Adrenal gland (tissue), 12 donors: ENCODE measurements around the gene SPTBN2. TPM values are rescaled to one million over a fixed set of nuclear protein-coding genes. Genes with fewer than 3 reads are reported as not detected.

Experiments
- DNase-seq, 7 donors: peaks; one replicate each; pipeline ENCODE4 v3.0.0-alpha.2; 2019 to 2020
- H3K27ac ChIP-seq, 5 donors: fragments of 200-600 bp; sonication (generic) in 4 of 5; 1 replicate in 3 of 5; 2 replicates in 2 of 5; pipeline versions ENCODE4 v1.5.1 to v1.8.0; 2016 to 2020; ENCODE audit warnings: mild to moderate bottlenecking in 1 of 5
- H3K27me3 ChIP-seq: fragments of 200-600 bp; 2 replicates; pipeline ENCODE4 v1.8.0; 2021
- H3K36me3 ChIP-seq, 2 donors: fragments of 200-600 bp; replicated peaks in 1 of 2; 1 replicate in 1 of 2; 2 replicates in 1 of 2; pipeline versions ENCODE4 v1.5.1 to v1.8.0; 2018 to 2022
- H3K4me1 ChIP-seq, 2 donors: fragments of 200-600 bp; replicated peaks in 1 of 2; 1 replicate in 1 of 2; 2 replicates in 1 of 2; pipeline versions ENCODE4 v1.5.1 to v1.8.0; 2018 to 2021
- H3K4me3 ChIP-seq, 4 donors: fragments of 200-600 bp; sonication (generic) in 3 of 4; one replicate each; pipeline ENCODE4 v1.5.1; 2016 to 2018
- H3K9me3 ChIP-seq, 3 donors: fragments of 200-600 bp; sonication (generic) in 1 of 3; replicated peaks in 1 of 3; 1 replicate in 2 of 3; 2 replicates in 1 of 3; pipeline versions ENCODE4 v1.5.1 to v1.8.0; 2016 to 2021
- POLR2A ChIP-seq, 2 donors: fragments of 450-650 bp; IDR thresholded peaks; one replicate each; pipeline ENCODE4 v1.6.1; 2017; ENCODE audit warnings: antibody characterized with exemption in 2 of 2, mild to moderate bottlenecking in 2 of 2, moderate library complexity in 1 of 2
- WGBS, 4 donors: extraction: QIAGEN DNeasy Blood & Tissue Kit in 2 of 4; methylation state at CpG; one replicate each; pipeline versions ENCODE4 v1.1.5 to v1.1.7; 2013 to 2017; 5-methylcytosine and 5-hydroxymethylcytosine counted together
- intact Hi-C, 2 donors: fragments of 100-400 bp; cut with DNase I; formaldehyde crosslinking; loops; one replicate each; pipeline versions ENCODE4 v1.14.1 to v1.15.0; 2022 to 2023
- polyA plus RNA-seq, 3 donors: library from polyadenylated mRNA; stranded (reverse); fragments of 200-250 nt in 2 of 3; fragments of 350-450 nt in 1 of 3; fragmentation: Illumina TruSeq in 1 of 3; extraction: RNeasy Lipid Tissue Mini Kit (QIAGEN cat#74804) in 1 of 3; gene quantifications; one replicate each; pipeline ENCODE4 v1.2.3, GENCODE V29; 2013 to 2014
- total RNA-seq, 9 donors: library from RNA; depleted of rRNA in 4 of 9; stranded (reverse); fragments of >200 nt in 4 of 9; fragments of 120-200 nt in 1 of 9; fragmentation: NEBNext Ultra II Directional in 1 of 9; extraction: Animal tissue kit (Norgen Biotek cat#: 25700) in 1 of 9; gene quantifications; one replicate each; pipeline versions ENCODE4 v1.1.0 to v1.2.4, GENCODE V29; 2013 to 2023
- TF ChIP-seq, protein P1 (sequence below), 6 experiments: fragments of 450-650 bp in 4 of 6; fragments of 200-600 bp in 2 of 6; sonication (generic) in 1 of 6; IDR thresholded peaks; 1 replicate in 5 of 6; 2 replicates in 1 of 6; pipeline versions ENCODE4 v1.5.1 to v1.8.0; 2016 to 2021; ENCODE audit warnings: antibody characterized with exemption in 6 of 6, mild to moderate bottlenecking in 2 of 6, moderate library complexity in 1 of 6
- donor health status: healthy with polysubstance abuse.
- donor health status: Bipolar disorder and iron deficiency.
- donor health status: DM: yes; HTN: yes; CAD: no.
- donor health status: DM: no; HTN: no; CAD: no.
- donor health status: DM: no; HTN: no; CAD: no.
- donor health status: DM: yes; HTN: yes; CAD: no.

SPTBN2 gene
- total and polyA plus RNA-seq, 12 donors, result 7.2 to 81.8 (median 63.2) TPM

DNA sequence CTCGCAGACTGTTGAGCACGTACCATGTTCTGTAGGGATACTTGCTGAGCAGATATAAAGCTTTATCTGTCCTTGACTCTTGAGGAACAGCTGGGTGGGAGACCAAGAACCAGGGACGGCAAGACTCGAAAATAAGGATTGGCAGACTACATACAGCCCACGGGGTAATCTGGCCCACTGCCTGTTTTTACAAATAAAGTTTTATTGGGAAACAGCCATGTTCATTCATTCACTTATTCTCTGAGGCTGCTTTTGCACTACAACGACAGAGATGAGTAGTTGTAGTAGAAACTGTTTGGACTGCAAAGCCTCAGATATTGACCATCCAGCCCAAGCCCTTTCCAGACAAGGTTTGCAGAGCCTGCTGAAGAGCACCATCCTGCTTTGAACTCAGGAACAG lies 31.0 kb downstream of the SPTBN2 start:
- TF ChIP-seq, protein P1, sequence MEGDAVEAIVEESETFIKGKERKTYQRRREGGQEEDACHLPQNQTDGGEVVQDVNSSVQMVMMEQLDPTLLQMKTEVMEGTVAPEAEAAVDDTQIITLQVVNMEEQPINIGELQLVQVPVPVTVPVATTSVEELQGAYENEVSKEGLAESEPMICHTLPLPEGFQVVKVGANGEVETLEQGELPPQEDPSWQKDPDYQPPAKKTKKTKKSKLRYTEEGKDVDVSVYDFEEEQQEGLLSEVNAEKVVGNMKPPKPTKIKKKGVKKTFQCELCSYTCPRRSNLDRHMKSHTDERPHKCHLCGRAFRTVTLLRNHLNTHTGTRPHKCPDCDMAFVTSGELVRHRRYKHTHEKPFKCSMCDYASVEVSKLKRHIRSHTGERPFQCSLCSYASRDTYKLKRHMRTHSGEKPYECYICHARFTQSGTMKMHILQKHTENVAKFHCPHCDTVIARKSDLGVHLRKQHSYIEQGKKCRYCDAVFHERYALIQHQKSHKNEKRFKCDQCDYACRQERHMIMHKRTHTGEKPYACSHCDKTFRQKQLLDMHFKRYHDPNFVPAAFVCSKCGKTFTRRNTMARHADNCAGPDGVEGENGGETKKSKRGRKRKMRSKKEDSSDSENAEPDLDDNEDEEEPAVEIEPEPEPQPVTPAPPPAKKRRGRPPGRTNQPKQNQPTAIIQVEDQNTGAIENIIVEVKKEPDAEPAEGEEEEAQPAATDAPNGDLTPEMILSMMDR (IDR thresholded peaks at IDR 0.05), result no peak
- TF ChIP-seq POLR2A (IDR thresholded peaks at IDR 0.05), result no peak
- intact Hi-C loops, result loop anchor here in 1 of 2 donors (10.0 kb wide), 1 partner anchor 277 kb away; the partner anchor contains the start of gene C11orf86
- no peaks in the 10 kb centered on the region for H3K27me3 ChIP-seq
- H3K36me3 ChIP-seq, result peaks cover 0 to 22% of the 10 kb centered on the region in 2 donors
- H3K4me3 ChIP-seq, result no peak overlapping the region
- DNase-seq, result no peak
- 85 to 95% (median 92%) methylated on average over 6 of the region's 6 CpGs for WGBS, 4 donors
- no peaks in the 10 kb centered on the region for H3K9me3 ChIP-seq
- H3K4me1 ChIP-seq, result peaks cover 3 to 10% of the 10 kb centered on the region in 2 donors
- H3K27ac ChIP-seq, result no peak overlapping the region

DNA sequence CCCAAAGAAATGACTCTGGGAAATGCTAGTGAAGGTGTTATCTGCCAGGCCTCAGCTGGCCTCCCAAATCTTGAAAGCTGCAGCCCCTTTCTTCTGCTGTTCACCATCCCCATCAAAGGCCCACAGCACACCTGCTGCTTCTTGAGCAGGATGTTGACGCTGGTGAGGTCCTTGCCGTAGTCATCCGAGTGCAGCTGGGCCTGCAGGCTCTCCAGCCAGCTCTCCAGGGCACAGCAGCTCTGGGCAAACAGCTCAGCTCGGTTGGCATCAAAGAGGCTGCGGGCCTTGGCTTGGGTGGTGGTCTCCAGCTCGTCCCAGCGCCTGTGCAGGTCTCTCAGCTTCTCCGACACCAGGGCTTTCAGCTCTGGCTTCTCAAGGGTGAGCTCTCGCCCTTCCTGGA lies 32.9 kb downstream of the SPTBN2 start:
- WGBS, 4 donors, result 85 to 99% (median 93%) methylated on average over 6 to 9 of the region's 9 CpGs
- Histone ChIP-seq H3K9me3 (no peaks in the 10 kb centered on the region), H3K27ac (no peak overlapping the region), H3K4me1 (peaks cover 3 to 10% of the 10 kb centered on the region in 2 donors), H3K4me3 (no peak overlapping the region), H3K36me3 (peaks cover 0 to 25% of the 10 kb centered on the region in 2 donors), H3K27me3 (no peaks in the 10 kb centered on the region)
- DNase-seq, result no peak
- intact Hi-C loops, result loop anchor here in 1 of 2 donors (10.0 kb wide), 1 partner anchor 279 kb away; the partner anchor contains the start of gene C11orf86
- TF ChIP-seq POLR2A (IDR thresholded peaks at IDR 0.05), result no peak

- Histone ChIP-seq H3K36me3 (peaks cover 0 to 19% of the 10 kb centered on the region in 2 donors), H3K9me3 (no peaks in the 10 kb centered on the region), H3K27me3 (no peaks in the 10 kb centered on the region), H3K4me3 (no peak overlapping the region), H3K4me1 (peaks cover 3 to 10% of the 10 kb centered on the region in 2 donors), H3K27ac (peak overlapping the region in 2 of 5 donors; percentile 4 to 47)
- intact Hi-C loops, result loop anchor here (2.0 to 10.0 kb wide), 4 partner anchors 123 to 280 kb away; partner anchors contain the start of gene C11orf86 (in 1 of the 2)
- WGBS, 4 donors, result 12 to 24% (median 16%) methylated on average over 4 to 6 of the region's 6 CpGs
- peak; percentile 91 to 98 (median 97) for DNase-seq
- TF ChIP-seq, protein P1 (IDR thresholded peaks at IDR 0.05), result peak; percentile 87 to 99 (median 98)
- TF ChIP-seq POLR2A (IDR thresholded peaks at IDR 0.05), result no peak
These were observed 34.2 kb downstream of the SPTBN2 start for GRCh38 chr11:66694732-66695207.

GRCh38 chr11:66694056-66694410 lies 35.0 kb downstream of the SPTBN2 start:
- peaks cover 3 to 10% of the 10 kb centered on the region in 2 donors for H3K4me1 ChIP-seq
- H3K27ac ChIP-seq, result peak overlapping the region in 3 of 5 donors; percentile 10 to 47 (median 35)
- H3K4me3 ChIP-seq, result no peak overlapping the region
- TF ChIP-seq, protein P1 (IDR thresholded peaks at IDR 0.05), result no peak
- no peak for TF ChIP-seq POLR2A (IDR thresholded peaks at IDR 0.05)
- WGBS, 4 donors, result 45 to 54% (median 50%) methylated on average over 8 to 13 of the region's 13 CpGs
- no peaks in the 10 kb centered on the region for H3K27me3 ChIP-seq
- peak; percentile 69 to 90 (median 84) for DNase-seq
- no peaks in the 10 kb centered on the region for H3K9me3 ChIP-seq
- intact Hi-C loops, result loop anchor here (2.0 to 10.0 kb wide), 4 partner anchors 123 to 281 kb away; partner anchors contain the start of gene C11orf86 (in 1 of the 2)
- H3K36me3 ChIP-seq, result peaks cover 0 to 13% of the 10 kb centered on the region in 2 donors
